ENCODE data around the gene DOK7.

DOK7 gene

DNA sequence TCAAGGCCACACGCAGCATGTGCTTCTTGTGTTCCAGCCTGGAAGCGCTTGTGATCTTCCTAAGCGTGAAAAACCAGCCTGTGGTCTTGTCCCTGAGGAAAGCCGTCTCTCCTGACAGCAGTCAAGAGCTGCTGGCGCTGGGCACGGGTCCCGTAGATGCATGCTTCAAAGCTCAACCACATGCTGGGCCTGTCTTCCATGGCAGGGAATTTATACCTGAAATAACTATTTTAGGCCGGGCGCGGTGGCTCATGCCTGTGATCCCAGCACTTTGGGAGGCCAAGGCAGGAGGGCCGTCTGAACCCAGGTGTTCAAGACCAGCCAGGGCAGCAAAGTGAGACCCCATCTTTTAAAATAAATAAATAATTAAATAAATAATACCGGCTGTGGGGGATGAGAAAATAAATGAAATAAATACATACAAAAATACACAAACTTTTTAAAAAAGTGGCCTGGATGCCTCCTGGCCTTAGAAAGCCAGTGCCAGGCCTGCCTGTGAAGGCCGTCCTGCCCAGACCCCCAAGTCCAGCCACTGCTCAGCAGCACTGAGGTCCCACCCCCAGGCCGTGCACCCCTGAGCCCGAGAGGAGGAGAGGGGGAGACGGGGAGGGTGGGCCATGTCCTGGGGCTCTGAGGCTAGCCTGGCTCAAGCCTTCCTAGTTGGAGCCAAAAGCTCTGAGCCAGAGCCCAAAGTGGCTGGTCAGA is 58.7 kb downstream of the DOK7 start:
- DNase-seq (ENCODE audit: low spot score) (no peak), ATAC-seq (ENCODE audit: low read depth) (no peak)
- Histone ChIP-seq H3K27me3 (ENCODE audit: insufficient read depth, poor library complexity, severe bottlenecking) (no peaks in the 10 kb centered on the region), H3K4me3 (ENCODE audit: severe bottlenecking) (no peak overlapping the region), H3K36me3 (ENCODE audit: low read depth) (peaks cover 54% of the 10 kb centered on the region), H3K27ac (ENCODE audit: poor library complexity, severe bottlenecking) (no peak overlapping the region), H3K4me1 (ENCODE audit: insufficient read depth, poor library complexity, severe bottlenecking) (no peaks in the 10 kb centered on the region), H3K9me3 (ENCODE audit: severe bottlenecking) (no peaks in the 10 kb centered on the region)
- no peak for TF ChIP-seq CTCF (IDR thresholded peaks at IDR 0.05; ENCODE audit: poor library complexity, severe bottlenecking)

DNA sequence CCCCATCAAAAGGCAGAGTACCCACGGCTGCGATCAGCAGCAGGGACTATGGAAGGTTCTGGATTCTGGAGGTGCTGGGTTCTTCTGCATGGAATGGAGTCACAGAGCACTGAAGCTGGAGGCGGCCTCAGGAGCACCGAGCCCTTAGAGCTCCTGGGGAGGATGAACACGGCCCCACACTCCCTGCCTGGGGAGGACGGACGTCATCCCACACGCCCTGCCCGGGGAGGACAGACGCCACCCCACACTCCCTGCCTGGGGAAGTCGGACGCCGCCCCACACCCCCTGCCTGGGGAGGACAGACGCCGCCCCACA is 59.2 kb downstream of the DOK7 start:
- no peak for ATAC-seq (ENCODE audit: low read depth)
- no peak for TF ChIP-seq CTCF (IDR thresholded peaks at IDR 0.05; ENCODE audit: poor library complexity, severe bottlenecking)
- Histone ChIP-seq H3K4me1 (ENCODE audit: insufficient read depth, poor library complexity, severe bottlenecking) (no peaks in the 10 kb centered on the region), H3K36me3 (ENCODE audit: low read depth) (peaks cover 49% of the 10 kb centered on the region), H3K27ac (ENCODE audit: poor library complexity, severe bottlenecking) (no peak overlapping the region), H3K27me3 (ENCODE audit: insufficient read depth, poor library complexity, severe bottlenecking) (no peaks in the 10 kb centered on the region), H3K4me3 (ENCODE audit: severe bottlenecking) (no peak overlapping the region), H3K9me3 (ENCODE audit: severe bottlenecking) (no peaks in the 10 kb centered on the region)
- DNase-seq (ENCODE audit: low spot score) = no peak

DNA sequence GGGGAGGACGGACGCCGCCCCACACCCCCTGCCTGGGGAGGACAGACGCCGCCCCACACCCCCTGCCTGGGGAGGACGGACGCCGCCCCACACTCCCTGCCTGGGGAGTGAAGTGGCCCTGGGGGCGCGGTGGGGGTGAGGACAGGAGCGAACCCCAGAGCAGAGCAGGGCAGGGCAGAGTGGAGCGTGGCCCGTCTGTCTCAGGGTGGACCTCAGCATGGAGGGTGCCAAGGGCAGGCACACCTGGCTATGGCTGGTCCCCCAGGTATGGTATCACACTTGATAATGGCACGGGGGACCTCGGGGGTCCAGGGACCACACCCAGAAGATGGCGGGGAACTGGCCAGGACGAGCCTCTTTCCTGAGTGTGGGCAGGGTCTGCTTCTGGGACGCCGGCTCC is 59.5 kb downstream of the DOK7 start:
- DNase-seq (ENCODE audit: low spot score) (peak; percentile 51), ATAC-seq (ENCODE audit: low read depth) (no peak)
- H3K9me3 ChIP-seq (ENCODE audit: severe bottlenecking) = no peaks in the 10 kb centered on the region
- TF ChIP-seq CTCF (IDR thresholded peaks at IDR 0.05; ENCODE audit: poor library complexity, severe bottlenecking) = no peak
- H3K36me3 ChIP-seq (ENCODE audit: low read depth) = peaks cover 45% of the 10 kb centered on the region
- no peak overlapping the region for H3K27ac ChIP-seq (ENCODE audit: poor library complexity, severe bottlenecking)
- no peaks in the 10 kb centered on the region for H3K27me3 ChIP-seq (ENCODE audit: insufficient read depth, poor library complexity, severe bottlenecking)
- no peak overlapping the region for H3K4me3 ChIP-seq (ENCODE audit: severe bottlenecking)
- H3K4me1 ChIP-seq (ENCODE audit: insufficient read depth, poor library complexity, severe bottlenecking) = no peaks in the 10 kb centered on the region

GRCh38 chr4:3523146-3523627 is 60.1 kb downstream of the DOK7 start:
- Histone ChIP-seq H3K4me3 (ENCODE audit: severe bottlenecking) (no peak overlapping the region), H3K36me3 (ENCODE audit: low read depth) (peaks cover 42% of the 10 kb centered on the region), H3K27me3 (ENCODE audit: insufficient read depth, poor library complexity, severe bottlenecking) (no peaks in the 10 kb centered on the region)

More at GRCh38 chr4:3523146-3523627, 60.1 kb downstream of the DOK7 start:
- Histone ChIP-seq H3K4me1 (ENCODE audit: insufficient read depth, poor library complexity, severe bottlenecking) (no peaks in the 10 kb centered on the region), H3K9me3 (ENCODE audit: severe bottlenecking) (no peaks in the 10 kb centered on the region), H3K27ac (ENCODE audit: poor library complexity, severe bottlenecking) (no peak overlapping the region)
- ATAC-seq (ENCODE audit: low read depth) (no peak), DNase-seq (ENCODE audit: low spot score) (peak; percentile 41)
- TF ChIP-seq CTCF (IDR thresholded peaks at IDR 0.05; ENCODE audit: poor library complexity, severe bottlenecking) = no peak

Data from RWPE2 (cell line).